ENCODE results near the gene PPP1R12A.

PPP1R12A gene

DNA sequence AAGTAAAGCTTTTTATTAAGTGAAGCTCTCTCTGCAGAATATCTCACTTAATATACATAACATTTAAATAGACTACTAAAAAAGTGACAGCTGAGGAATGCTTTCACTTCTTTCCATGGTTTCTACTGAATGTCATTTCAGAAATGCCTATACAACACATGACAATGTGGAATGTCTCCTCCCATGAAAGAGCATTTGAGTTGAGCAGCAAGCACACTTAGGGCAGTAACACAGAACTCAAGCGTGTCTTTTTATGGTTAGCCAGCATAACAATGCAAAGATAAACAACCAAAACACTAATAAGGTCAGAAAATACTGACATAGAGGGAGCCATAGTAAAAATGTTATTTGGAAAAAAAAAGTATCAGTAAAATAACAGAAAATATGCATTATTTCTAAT, 9.4 kb downstream of the PPP1R12A start:
- TF ChIP-seq, protein P1, sequence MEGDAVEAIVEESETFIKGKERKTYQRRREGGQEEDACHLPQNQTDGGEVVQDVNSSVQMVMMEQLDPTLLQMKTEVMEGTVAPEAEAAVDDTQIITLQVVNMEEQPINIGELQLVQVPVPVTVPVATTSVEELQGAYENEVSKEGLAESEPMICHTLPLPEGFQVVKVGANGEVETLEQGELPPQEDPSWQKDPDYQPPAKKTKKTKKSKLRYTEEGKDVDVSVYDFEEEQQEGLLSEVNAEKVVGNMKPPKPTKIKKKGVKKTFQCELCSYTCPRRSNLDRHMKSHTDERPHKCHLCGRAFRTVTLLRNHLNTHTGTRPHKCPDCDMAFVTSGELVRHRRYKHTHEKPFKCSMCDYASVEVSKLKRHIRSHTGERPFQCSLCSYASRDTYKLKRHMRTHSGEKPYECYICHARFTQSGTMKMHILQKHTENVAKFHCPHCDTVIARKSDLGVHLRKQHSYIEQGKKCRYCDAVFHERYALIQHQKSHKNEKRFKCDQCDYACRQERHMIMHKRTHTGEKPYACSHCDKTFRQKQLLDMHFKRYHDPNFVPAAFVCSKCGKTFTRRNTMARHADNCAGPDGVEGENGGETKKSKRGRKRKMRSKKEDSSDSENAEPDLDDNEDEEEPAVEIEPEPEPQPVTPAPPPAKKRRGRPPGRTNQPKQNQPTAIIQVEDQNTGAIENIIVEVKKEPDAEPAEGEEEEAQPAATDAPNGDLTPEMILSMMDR (IDR thresholded peaks at IDR 0.05; ENCODE audit: extremely low read depth, missing control alignments): no peak
- no peak for DNase-seq (ENCODE audit: low spot score)

- TF ChIP-seq, protein P1 (IDR thresholded peaks at IDR 0.05; ENCODE audit: extremely low read depth, missing control alignments): no peak
- DNase-seq (ENCODE audit: low spot score): no peak
Observed at GRCh38 chr12:79921786-79922185, 13.1 kb downstream of the PPP1R12A start.

DNA sequence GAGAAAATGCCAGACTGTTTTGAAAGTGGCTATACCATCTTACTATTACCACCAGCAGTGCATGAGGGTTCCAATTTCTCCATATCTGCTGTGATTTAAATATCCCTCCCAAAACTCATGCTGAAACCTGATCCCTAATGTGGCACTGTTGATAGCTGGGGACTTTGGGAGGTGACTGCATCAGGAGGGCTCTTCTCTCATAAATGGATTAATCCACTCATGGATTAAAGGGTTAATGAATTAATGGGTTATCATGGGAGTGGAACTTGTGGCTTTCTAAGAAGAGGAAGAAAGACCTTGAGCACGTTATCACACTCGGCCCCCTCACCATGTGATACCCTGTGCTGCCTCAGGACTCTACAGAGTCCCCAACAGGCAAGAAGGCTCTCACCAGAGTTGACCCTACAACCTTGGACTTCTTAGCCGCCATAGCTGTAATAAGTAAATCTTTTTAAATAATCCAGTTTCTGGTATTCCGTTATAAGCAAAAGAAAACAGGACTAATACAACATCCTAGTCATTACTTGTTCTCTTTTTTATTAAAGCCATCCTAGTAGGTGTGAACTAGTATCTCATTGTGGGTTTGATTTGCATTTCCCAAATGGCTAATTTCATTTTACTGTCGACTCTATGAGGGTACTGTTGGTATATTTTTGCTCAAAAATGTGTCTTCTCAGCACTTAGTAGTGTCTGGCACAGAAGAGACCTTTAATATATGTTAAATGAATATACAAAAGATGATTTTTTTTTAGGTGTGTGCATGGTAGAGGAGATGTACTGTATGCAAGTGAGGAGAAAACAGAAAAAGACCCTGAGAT, 14.3 kb downstream of the PPP1R12A start:
- TF ChIP-seq, protein P1 (IDR thresholded peaks at IDR 0.05; ENCODE audit: extremely low read depth, missing control alignments): no peak
- DNase-seq (ENCODE audit: low spot score): no peak

DNA sequence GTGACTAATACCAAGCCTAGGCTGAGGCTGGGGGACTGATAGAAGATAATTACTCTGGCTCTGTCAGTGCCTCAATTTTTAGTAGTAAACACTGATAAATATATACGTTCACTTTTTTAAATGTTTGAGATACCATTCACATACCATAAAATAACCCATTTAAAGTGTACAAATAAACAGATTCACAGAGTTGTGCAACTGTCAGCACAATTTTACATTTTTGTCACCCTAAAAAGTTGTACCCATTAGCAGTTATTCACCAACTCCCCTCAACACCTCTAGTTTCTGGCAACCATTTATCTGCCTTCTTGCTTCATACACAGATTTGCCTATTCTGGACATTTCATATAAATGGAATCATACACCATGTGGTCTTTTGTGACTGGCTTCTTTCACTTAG, 15.1 kb downstream of the PPP1R12A start:
- TF ChIP-seq, protein P1 (IDR thresholded peaks at IDR 0.05; ENCODE audit: extremely low read depth, missing control alignments): no peak
- DNase-seq (ENCODE audit: low spot score): no peak

GRCh38 chr12:79916826-79917225, 18.1 kb downstream of the PPP1R12A start:
- TF ChIP-seq, protein P1 (IDR thresholded peaks at IDR 0.05; ENCODE audit: extremely low read depth, missing control alignments): no peak
- DNase-seq (ENCODE audit: low spot score): no peak

DNA sequence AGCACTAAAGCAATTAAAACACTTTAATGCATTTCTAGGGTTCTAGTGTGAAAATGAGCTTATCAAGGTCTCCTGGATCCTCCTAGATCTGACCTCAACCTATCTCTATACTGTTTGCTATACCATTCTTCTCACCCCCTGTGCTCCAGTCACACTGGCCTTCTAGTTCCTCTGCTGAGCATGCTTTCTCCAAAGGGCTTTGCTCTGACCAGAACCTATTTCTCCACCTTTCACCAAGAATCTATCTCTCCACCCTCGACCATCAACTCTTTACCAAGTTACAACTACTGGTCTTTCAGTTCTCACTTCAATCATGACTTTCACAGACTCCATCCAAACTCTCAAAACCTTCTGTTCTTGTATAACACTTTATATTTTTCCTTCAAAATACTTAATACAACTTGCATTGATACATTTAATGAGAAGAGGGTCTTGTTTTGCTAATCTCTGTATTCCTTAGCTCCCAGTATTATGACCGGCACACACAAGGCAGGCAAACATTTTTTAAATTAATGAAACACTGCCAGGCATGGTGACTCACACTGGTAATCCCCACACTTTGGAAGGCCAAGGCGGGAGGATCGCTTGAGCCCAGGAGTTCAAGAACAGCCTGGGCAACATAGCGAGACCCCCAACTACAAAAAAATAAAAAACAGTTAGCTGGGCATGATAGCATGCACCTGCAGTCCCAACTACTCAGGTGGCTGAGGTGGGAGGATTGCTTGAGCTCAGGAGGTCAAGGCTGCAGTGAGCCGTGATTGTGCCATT, 22.8 kb downstream of the PPP1R12A start:
- TF ChIP-seq, protein P1 (IDR thresholded peaks at IDR 0.05; ENCODE audit: extremely low read depth, missing control alignments): no peak
- DNase-seq (ENCODE audit: low spot score): no peak

GRCh38 chr12:79908366-79908765, 26.5 kb downstream of the PPP1R12A start:
- TF ChIP-seq, protein P1 (IDR thresholded peaks at IDR 0.05; ENCODE audit: extremely low read depth, missing control alignments): no peak
- no peak for DNase-seq (ENCODE audit: low spot score)

All from GM20000 (cell line).